Head of caudate nucleus (tissue), 42 donors: ENCODE data around the gene SLC9A3.
A peak's percentile ranks its signal among the peaks of the same experiment; 100 is the strongest.

ENCODE experiments used
- DNase-seq, 42 donors: peaks; one replicate each; pipeline versions ENCODE4 v3.0.0 to v3.0.0-alpha.2; 2020 to 2021; ENCODE audit warnings: mixed read lengths in 7 of 42
- intact Hi-C: fragments of 100-400 bp; cut with DNase I; formaldehyde crosslinking; loops from one replicate; pipeline ENCODE4 v1.15.0; 2022

SLC9A3 gene

DNA sequence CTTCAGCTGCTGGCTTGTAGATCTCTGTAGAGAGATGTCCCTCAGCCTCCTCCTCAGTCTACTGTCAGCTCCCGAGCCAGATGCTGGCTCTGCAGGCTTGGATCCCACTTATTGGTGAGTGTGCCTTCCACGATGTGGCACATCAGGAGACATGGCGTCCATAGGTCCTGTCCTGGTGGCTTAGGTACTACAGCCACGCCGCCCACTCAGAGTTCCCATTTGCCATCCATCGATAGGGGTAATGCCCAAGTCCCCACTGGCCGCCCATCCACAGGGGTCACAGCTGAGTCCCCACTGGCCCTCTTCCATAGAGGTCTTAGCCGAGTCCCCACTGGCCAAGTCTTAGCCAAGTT, 64.0 kb downstream of the SLC9A3 start:
- DNase-seq: peak in 8 of 42 donors; percentile 3 to 29 (median 13)
- intact Hi-C loops: no loop called here

DNA sequence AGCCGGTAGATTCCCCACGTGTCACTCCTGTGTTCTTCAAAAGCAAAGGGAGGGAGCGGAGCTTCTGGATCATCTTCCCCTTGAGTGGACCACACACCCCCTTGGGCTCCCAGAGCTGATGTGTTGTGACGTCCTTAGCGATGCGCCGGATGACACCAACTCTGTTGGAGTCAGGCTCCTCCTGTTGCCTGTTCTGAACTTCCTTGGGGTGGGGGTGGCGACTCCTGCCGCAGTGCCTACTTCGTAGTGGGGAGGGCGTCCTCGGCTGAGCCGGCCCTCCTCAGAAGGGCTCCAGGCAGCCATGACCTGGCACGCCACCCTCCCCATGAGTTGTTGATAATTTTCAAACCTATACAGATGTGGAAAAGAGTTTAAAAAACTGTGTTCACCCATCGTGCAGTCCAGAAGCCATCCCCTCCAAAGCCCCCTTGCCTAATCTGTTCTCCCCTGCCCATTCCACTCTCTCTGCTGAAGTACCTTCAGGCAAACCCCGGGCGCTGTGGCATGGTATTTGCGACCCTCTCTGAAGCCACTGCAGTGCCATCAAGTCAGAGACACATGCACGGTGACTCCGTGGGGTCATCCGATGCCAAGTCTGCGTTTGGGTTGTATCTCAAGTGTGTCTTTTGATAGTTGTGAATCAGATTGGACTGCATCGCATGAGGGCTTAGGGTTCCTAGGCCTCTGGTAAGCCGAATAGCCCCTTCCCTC, 64.5 kb downstream of the SLC9A3 start:
- peak in 8 of 42 donors; percentile 2 to 32 (median 6) for DNase-seq
- intact Hi-C loops: no loop called here

DNA sequence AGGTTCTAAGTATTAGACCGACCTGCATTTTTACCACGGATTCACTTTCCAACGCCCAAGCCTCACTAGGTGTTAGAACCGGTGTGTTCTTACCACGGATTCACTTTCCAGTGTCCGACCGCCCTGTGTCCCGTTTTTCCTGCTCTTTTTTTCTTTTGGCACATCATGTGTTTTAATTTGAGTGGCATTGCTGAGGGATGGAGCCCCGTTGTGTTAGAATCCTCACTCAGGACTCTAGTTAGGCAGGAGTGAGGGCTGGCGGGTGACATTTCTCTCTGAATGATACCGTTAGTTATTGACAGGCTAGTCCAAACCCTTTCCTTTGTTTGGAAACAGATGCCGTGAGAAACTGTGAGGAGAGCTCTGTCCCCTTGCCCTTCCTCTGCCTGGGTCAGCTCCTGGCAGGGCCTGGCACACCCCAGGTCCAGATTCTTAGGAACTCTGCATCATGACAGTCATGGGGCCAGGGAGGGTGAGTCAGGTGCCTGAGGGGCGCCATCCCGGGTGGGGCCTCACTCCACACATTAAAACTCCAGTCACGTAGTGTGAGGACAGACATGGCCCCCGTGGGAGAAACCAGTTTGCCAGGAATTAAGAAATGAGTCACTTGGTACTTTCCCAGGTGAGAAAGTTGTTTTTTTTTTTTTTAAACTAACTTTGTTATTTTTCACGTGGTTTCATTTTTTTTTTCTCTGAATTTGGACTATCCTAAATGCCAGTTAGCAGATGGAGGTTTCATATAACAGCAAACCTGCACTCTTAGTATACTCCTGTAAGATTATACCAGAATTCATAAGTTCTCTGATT, 65.5 kb downstream of the SLC9A3 start:
- peak in 11 of 42 donors; percentile 2 to 60 (median 19) for DNase-seq

DNA sequence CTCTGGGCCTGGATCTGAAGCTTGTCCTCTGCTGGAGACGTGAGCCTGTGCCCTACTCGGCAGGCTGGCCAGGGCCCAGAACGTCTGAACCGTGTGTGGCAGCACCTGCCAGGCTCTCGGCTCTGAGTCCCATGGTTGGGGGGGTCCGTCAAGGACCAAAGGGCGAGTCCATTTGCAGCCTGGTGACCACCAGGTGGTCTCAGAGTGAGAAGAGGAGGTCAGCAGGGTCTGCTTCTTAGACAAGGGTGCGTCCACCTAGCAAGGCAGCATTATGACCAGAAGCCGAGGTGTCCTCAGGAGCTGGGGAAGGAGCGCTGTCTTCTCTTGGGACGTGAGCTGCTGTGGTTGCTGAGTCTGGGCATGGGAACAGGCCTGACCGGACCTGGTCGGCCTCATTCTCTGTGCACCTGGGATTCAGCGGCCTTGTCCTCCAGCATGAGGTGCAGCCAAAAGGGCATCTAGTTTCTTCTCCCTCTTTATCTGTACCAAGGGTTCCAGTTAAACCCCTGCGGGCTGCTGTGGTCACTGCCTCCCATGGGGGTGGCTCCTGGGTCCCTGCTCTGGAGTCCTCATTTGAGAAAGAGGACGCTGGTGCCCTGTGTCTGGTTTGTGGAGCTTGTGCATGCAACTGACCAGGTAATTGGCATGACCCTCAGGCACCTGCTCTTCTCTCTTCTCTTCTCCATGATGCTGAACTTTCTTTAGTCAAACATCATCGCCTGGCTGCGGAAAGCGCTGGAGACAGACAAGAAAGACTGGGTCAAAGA, 66.9 kb downstream of the SLC9A3 start:
- intact Hi-C loops: no loop called here
- peak in 9 of 42 donors; percentile 1 to 30 (median 7) for DNase-seq

More for the DNA sequence above, 65.5 kb downstream of the SLC9A3 start:
- intact Hi-C loops: no loop called here

DNA sequence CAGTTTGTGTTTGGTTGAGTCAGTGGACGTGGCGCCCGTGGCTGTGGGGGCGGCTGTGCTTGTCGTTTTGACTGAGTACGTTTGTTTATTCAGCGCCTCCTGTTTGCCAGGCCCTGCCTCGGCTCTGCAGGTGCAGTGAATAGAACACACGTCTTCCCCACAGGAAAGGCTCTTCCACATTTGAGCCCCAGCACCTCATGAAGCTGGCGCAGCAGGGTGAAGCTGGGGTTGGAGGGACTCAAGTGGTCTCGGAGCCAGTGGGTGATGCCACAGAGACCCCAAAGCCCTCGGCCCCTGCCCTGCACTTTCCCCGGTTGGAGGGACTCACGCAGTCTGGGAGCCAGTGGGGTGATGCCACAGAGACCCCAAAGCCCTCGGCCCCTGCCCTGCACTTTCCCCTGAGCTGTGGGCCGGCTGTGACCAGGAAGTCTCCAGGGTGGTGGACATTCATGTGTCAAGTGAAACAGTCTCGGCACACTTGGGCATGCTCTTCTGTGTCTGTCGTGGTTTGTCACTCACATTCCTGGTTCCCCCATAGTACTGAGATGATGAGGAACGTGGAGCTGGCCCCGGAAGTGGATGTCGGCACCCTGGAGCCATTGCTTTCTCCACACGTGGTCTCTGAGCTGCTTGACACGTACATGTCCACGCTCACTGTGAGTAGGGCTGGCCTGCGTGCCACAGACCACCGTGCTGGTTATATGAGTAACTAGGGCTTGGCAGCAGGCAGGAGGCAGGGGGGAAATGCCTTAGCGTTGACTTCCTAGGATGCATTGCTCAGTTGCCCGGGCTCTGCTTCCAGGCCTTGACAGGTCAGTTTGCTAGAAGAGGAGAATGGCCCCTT, 67.7 kb downstream of the SLC9A3 start:
- peak in 10 of 42 donors; percentile 0 to 41 (median 8) for DNase-seq
- intact Hi-C loops: no loop called here

DNA sequence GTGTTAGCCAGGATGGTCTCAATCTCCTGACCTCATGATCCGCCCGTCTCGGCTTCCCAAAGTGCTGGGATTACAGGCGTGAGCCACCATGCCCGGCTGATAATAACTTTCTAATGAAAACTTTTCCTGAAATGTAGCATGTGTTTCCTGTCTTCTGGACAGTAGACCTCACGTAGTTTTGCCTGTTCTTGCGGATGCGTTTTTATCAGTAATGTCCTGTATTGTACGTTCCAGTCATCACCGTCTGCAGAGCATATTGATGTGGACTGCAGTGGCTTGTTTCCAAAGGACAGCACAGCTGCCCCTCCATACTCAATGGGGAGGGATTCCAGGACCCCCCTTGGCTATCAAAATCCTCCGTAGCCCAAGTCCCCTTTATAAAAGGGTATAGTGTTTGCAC, 68.4 kb downstream of the SLC9A3 start:
- peak in 4 of 42 donors; percentile 1 to 13 (median 4) for DNase-seq
- intact Hi-C loops: no loop called here

DNA sequence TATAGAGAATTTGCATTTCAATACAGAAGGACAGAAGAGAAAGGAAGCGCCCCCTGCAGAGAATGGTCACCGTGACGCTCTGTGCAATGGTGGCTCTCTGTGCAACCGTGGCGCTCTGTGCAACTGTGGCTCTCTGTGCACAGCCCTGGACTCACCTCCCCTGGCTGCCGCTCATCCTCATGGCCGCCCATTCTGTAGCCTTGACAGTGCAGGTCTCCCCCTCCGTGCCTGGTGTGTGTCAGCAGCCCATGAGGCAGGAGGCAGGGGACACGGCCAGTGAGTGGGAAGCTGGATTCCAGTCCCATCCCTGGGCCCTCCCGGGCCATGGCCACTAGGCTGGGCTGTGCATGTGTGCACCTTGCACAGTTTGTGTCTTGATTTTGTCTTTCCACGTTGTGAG, 69.3 kb downstream of the SLC9A3 start:
- DNase-seq: peak in 9 of 42 donors; percentile 0 to 29 (median 14)
- intact Hi-C loops: no loop called here

DNA sequence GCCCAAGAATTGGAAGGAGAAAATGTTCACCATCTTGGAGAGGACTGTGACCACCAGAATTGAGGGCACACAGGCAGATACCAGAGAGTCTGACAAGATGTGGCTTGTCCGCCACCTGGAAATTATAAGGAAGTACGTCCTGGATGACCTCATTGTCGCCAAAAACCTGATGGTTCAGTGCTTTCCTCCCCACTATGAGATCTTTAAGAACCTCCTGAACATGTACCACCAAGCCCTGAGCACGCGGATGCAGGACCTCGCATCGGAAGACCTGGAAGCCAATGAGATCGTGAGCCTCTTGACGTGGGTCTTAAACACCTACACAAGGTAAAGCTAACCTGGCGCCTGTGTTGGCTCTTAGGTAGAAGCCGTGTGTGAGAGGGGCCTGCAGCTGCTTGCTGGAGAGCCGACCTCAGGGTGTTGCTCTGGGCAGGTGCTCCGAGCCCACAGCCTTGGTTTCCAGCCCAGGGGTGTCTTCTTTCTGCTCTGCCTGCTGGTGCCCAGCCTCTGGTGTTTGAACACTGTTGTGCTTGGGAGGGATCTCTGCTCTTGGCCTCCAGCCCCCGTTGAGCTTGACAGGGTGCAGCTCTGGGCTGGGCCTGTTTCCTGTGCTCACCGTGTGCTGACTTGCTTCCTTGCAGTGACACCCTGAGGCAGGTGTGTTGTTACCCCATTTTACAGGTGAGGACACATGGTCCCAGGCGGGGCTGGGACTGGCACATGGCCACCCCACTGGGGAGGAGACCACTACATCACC, 70.3 kb downstream of the SLC9A3 start:
- intact Hi-C loops: no loop called here
- DNase-seq: peak in 8 of 42 donors; percentile 0 to 29 (median 8)

DNA sequence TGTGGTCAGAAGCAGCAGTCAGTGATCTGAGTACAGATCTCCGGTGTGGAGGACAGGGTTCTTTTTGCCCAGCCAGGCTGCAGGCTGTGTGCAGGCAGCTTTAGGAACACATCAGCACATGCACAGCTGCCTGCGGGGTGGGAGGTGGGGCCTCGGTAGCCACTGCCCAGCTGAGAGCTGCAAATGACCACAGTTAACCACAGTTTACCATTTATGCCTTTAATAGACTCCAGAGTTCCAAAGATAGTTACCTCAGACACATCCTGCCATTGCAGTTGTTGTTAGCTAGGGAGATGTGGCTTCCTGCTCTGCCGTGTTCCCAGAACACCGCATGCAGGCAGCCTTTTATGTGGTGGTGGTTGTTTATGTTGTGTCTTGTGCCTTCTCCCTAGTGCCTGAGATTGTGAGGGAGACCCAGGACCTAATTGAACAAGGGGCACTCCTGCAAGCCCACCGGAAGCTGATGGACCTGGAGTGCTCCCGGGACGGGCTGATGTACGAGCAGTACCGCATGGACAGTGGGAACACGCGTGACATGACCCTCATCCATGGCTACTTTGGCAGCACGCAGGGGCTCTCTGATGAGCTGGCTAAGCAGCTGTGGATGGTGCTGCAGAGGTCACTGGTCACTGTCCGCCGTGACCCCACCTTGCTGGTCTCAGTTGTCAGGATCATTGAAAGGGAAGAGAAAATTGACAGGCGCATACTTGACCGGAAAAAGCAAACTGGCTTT, 71.1 kb downstream of the SLC9A3 start:
- intact Hi-C loops: no loop called here

GRCh38 chr5:451587-452458, 72.4 kb downstream of the SLC9A3 start:
- no peak for DNase-seq
- intact Hi-C loops: no loop called here

More for the DNA sequence above, 71.1 kb downstream of the SLC9A3 start:
- DNase-seq: peak in 11 of 42 donors; percentile 0 to 26 (median 11)

- intact Hi-C loops: loop anchor here (10.0 kb wide), 1 partner anchor 446 kb away; the partner anchor contains the start of genes BRD9 and TRIP13
- DNase-seq: peak in 2 of 42 donors; percentile 2 to 3
Measured at GRCh38 chr5:449151-449550, 75.1 kb downstream of the SLC9A3 start.

DNA sequence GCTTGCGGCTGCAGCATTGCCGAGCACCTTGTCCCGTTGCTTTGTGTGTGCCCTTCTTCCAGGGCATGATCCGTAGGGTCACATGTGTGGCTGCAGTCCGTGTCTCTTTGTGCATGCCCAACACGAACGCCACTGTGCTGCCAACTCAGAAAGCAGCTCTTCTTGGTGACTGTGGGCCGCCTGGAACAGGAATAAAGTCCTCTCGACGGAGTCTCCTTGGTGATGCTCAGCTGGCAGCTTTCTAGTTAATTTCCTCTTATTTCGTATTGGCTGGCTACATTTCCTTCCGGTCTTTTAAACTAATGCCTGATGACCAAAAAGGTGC, 75.5 kb downstream of the SLC9A3 start:
- intact Hi-C loops: loop anchor here (10.0 kb wide), 1 partner anchor 446 kb away; the partner anchor contains the start of genes BRD9 and TRIP13

DNA sequence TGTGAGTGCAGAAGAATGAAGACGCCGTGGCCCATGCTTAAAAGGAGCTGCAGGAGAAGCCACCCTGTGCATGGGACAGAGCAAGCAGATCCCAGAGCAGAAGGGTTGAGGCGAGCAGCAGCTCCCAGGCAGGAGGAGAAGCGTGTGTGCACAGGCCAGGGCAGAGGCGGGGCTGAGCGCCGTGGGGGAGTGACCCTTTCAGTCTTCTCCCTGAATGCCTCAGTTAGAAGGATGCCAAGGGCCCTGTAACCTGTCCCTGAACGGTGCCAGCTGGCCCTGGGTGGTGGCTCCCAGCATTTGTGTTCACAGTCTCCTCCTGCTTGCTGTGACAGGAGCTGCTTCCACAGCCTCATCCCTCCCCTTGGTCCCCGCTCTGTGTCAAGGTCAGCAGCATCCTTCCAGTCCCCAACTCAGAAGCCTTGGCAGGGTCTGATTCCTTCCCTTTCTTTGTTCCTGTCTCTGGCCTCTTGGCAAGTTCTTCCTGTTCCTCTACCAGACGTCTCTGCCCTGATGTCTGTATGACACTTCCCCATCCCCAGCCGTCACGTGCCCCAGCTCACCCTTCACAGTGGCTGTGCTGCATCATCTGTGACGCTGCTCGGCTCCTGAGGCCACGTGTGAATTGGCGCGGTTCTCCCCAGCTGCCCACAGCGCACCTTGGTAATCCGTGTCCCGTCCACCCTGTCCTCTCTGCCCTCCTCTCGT, 76.0 kb downstream of the SLC9A3 start:
- intact Hi-C loops: loop anchor here (10.0 kb wide), 1 partner anchor 447 kb away; the partner anchor contains the start of genes BRD9 and TRIP13
- DNase-seq: peak in 39 of 42 donors; percentile 27 to 82 (median 63)

More for the DNA sequence above, 75.5 kb downstream of the SLC9A3 start:
- peak in 22 of 42 donors; percentile 16 to 80 (median 53) for DNase-seq

DNA sequence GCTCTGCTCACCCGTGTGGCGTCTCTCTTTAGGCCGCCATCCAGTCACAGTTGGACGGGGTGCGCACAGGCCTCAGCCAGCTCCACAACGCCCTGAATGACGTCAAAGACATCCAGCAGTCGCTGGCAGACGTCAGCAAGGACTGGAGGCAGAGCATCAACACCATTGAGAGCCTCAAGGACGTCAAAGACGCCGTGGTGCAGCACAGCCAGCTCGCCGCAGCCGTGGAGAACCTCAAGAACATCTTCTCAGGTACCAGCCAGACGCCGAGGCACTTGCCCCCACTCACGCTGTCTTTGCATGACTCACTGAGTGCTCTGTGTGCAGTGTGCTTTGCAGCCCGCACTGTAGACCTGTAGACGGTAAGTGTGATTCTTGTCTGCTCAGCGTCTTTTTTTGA, 76.7 kb downstream of the SLC9A3 start:
- DNase-seq: peak in 33 of 42 donors; percentile 26 to 77 (median 62)
- intact Hi-C loops: loop anchor here (10.0 kb wide), 1 partner anchor 447 kb away; the partner anchor contains the start of genes BRD9 and TRIP13

DNA sequence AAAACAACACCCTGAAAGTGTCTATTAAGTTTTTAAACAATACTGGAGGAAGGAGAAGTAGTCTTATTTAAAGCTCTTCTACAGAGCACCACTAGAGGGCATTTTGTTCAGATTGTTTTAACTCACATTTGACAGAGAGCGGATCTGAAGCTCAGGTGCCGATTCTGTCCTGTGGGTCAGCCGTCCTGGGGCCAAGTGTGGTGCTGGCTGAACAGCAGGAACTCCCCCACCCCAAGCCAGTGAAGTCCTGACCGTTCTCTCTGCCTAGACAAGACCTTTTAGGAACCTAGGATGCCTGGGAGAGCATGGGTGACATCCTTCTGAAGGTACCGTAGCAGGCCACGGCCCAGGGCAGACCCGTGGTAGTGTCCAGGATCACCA, 77.4 kb downstream of the SLC9A3 start:
- intact Hi-C loops: loop anchor here (10.0 kb wide), 1 partner anchor 448 kb away; the partner anchor contains the start of genes BRD9 and TRIP13
- DNase-seq: peak in 10 of 42 donors; percentile 8 to 38 (median 18)
